ENCODE measurements around the gene CWC25. TPM values are rescaled to one million over a fixed set of nuclear protein-coding genes. Genes with fewer than 3 reads are reported as not detected.

The CWC25 gene
- total and polyA plus RNA-seq, 2 of the 13 experiments (the other 11 are each of a cell fraction or from before 2014, with no cell fraction given) = 15.6 to 22.7 TPM

DNA sequence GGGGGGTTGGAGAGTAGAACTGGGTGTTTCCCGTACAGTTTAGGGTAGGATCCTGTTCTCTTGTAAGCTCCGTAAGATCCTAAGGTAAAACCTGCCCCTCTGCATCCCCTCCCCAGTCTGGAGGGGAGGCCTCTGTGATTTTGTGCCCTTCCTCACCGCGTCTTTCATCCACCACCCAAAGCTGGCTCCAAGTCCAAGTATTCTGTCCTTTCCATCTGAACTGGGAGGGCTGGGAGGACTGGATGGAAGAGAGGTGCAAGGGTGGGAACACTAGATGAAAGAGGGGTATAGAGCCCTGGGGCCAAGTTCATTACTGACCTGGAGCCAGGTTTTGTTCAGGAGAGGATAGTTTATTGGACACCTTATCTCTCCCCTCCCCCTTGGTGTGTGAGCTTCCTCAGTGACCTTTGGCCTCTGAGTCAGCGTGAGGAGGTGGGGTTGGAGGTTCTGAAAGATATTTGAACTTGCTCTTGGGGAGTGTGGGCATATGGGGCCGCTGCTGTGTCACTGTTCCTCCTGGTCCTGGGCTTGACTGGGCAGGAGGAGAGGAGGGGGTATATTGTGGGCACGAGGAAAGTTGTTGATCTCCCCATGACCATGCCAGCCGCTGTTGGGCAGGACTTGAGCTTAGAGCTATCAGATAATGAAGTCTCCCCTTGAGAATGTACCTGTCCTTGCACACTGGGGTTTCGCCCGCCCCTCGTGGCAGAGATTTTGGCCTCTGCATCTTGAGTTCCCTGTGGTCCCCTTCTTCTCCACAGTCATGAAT lies 46.3 kb upstream of the CWC25 start (continued):
- peak; percentile 76 for TF ChIP-seq NCOA2 (CRISPR knock-in tag; IDR thresholded peaks at IDR 0.05)
- peak; percentile 32; the same call in 1 of the 2 replicates for TF ChIP-seq ZNF136 (CRISPR knock-in tag; IDR thresholded peaks at IDR 0.05; ENCODE audit: low read depth)
- TF ChIP-seq BORCS8-MEF2B (CRISPR knock-in tag; IDR thresholded peaks at IDR 0.05) = peak; percentile 65; the same call in 1 of the 2 replicates
- TF ChIP-seq, protein P1, sequence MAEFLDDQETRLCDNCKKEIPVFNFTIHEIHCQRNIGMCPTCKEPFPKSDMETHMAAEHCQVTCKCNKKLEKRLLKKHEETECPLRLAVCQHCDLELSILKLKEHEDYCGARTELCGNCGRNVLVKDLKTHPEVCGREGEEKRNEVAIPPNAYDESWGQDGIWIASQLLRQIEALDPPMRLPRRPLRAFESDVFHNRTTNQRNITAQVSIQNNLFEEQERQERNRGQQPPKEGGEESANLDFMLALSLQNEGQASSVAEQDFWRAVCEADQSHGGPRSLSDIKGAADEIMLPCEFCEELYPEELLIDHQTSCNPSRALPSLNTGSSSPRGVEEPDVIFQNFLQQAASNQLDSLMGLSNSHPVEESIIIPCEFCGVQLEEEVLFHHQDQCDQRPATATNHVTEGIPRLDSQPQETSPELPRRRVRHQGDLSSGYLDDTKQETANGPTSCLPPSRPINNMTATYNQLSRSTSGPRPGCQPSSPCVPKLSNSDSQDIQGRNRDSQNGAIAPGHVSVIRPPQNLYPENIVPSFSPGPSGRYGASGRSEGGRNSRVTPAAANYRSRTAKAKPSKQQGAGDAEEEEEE (CRISPR knock-in tag; IDR thresholded peaks at IDR 0.05; ENCODE audit: borderline replicate concordance) = no peak
- no peak for TF ChIP-seq HOXA9 (CRISPR knock-in tag; IDR thresholded peaks at IDR 0.05; ENCODE audit: borderline replicate concordance)
- TF ChIP-seq KLF11 (CRISPR knock-in tag; IDR thresholded peaks at IDR 0.05) = no peak; the same call in 1 of the 2 replicates
- TF ChIP-seq HOXA7 (CRISPR knock-in tag; IDR thresholded peaks at IDR 0.05) = no peak
- peak; percentile 77 for TF ChIP-seq ZNF263 (CRISPR knock-in tag; IDR thresholded peaks at IDR 0.05)
- TF ChIP-seq POLR2AphosphoS5 (IDR thresholded peaks at IDR 0.05; ENCODE audit: low read depth, low read length) = peak; percentile 72
- no peak for TF ChIP-seq SP1 (IDR thresholded peaks at IDR 0.05)
- peak; percentile 66 for TF ChIP-seq SP1 (CRISPR knock-in tag; IDR thresholded peaks at IDR 0.05)
- TF ChIP-seq, protein P2, sequence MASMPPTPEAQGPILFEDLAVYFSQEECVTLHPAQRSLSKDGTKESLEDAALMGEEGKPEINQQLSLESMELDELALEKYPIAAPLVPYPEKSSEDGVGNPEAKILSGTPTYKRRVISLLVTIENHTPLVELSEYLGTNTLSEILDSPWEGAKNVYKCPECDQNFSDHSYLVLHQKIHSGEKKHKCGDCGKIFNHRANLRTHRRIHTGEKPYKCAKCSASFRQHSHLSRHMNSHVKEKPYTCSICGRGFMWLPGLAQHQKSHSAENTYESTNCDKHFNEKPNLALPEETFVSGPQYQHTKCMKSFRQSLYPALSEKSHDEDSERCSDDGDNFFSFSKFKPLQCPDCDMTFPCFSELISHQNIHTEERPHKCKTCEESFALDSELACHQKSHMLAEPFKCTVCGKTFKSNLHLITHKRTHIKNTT (CRISPR knock-in tag; IDR thresholded peaks at IDR 0.05) = no peak
- TF ChIP-seq, protein P3, sequence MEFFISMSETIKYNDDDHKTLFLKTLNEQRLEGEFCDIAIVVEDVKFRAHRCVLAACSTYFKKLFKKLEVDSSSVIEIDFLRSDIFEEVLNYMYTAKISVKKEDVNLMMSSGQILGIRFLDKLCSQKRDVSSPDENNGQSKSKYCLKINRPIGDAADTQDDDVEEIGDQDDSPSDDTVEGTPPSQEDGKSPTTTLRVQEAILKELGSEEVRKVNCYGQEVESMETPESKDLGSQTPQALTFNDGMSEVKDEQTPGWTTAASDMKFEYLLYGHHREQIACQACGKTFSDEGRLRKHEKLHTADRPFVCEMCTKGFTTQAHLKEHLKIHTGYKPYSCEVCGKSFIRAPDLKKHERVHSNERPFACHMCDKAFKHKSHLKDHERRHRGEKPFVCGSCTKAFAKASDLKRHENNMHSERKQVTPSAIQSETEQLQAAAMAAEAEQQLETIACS (CRISPR knock-in tag; IDR thresholded peaks at IDR 0.05) = peak; percentile 77
- peak; percentile 66 for TF ChIP-seq ELF1 (CRISPR knock-in tag; IDR thresholded peaks at IDR 0.05)
- no peak for TF ChIP-seq ZNF674 (CRISPR knock-in tag; IDR thresholded peaks at IDR 0.05; ENCODE audit: low read depth)
- TF ChIP-seq ZNF629 (CRISPR knock-in tag; conservative IDR thresholded peaks at IDR 0.05) = no peak
- TF ChIP-seq, protein P4, sequence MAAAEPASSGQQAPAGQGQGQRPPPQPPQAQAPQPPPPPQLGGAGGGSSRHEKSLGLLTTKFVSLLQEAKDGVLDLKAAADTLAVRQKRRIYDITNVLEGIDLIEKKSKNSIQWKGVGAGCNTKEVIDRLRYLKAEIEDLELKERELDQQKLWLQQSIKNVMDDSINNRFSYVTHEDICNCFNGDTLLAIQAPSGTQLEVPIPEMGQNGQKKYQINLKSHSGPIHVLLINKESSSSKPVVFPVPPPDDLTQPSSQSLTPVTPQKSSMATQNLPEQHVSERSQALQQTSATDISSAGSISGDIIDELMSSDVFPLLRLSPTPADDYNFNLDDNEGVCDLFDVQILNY (CRISPR knock-in tag; conservative IDR thresholded peaks at IDR 0.05) = no peak
- TF ChIP-seq ZNF20 (CRISPR knock-in tag; IDR thresholded peaks at IDR 0.05) = no peak
- peak; percentile 98 for TF ChIP-seq JUNB (CRISPR knock-in tag; IDR thresholded peaks at IDR 0.05; ENCODE audit: borderline replicate concordance)
- no peak for TF ChIP-seq ATM (IDR thresholded peaks at IDR 0.05; ENCODE audit: borderline replicate concordance)
- TF ChIP-seq SIX4 (CRISPR knock-in tag; IDR thresholded peaks at IDR 0.05) = peak; percentile 75; the same call in 1 of the 2 replicates
- TF ChIP-seq, protein P5, sequence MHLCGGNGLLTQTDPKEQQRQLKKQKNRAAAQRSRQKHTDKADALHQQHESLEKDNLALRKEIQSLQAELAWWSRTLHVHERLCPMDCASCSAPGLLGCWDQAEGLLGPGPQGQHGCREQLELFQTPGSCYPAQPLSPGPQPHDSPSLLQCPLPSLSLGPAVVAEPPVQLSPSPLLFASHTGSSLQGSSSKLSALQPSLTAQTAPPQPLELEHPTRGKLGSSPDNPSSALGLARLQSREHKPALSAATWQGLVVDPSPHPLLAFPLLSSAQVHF (CRISPR knock-in tag; IDR thresholded peaks at IDR 0.05) = no peak
- TF ChIP-seq MTA3 (CRISPR knock-in tag; IDR thresholded peaks at IDR 0.05) = no peak
- TF ChIP-seq ZNF138 (CRISPR knock-in tag; IDR thresholded peaks at IDR 0.05; ENCODE audit: low read depth) = no peak

All from HepG2 (cell line).